NCI-H345 treated with DMSO at 0.1 percent for 48 hours (cell line): ENCODE measurements around the gene PITRM1.

Source experiments
- DNase-seq: peaks from one replicate; lab custom pipeline; 2025; ENCODE audit not compliant: unreplicated experiment; lab: John Stamatoyannopoulos, UW

The PITRM1 gene

GRCh38 chr10:3167611-3168330 is 4.8 kb downstream of the PITRM1 start:
- no peak for DNase-seq

GRCh38 chr10:3166496-3167290 is 5.9 kb downstream of the PITRM1 start:
- no peak for DNase-seq

- no peak for DNase-seq
These were observed 7.4 kb downstream of the PITRM1 start for GRCh38 chr10:3165196-3165595.

GRCh38 chr10:3163879-3164278 is 8.7 kb downstream of the PITRM1 start:
- no peak for DNase-seq

GRCh38 chr10:3162533-3162932 is 10.0 kb downstream of the PITRM1 start:
- DNase-seq, result no peak

DNA sequence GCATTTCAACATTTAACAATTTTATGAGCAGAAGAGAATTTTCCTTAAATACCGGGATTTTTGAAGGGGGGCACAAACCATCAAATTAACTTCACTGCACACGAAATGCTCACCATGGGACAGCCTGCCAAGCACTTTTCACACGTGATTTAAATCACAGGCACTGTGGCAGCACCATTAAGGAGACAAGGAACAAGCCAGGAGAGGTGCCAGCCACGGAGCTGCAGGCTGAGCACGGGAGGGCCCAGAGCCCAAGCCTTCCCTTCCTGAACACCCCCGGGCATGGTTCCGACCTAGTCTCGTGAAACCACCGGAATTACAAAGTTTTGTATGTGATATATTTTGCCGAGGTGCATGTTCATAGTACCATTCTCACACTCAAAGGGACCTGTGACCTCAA is 13.4 kb downstream of the PITRM1 start:
- no peak for DNase-seq

- no peak for DNase-seq
These were observed 17.9 kb downstream of the PITRM1 start for GRCh38 chr10:3154666-3155065.

GRCh38 chr10:3152566-3152935 is 20.0 kb downstream of the PITRM1 start:
- DNase-seq, result no peak

GRCh38 chr10:3151889-3152565 is 20.6 kb downstream of the PITRM1 start:
- DNase-seq, result no peak

- no peak for DNase-seq
These were observed 21.6 kb downstream of the PITRM1 start for GRCh38 chr10:3150961-3151360.

DNA sequence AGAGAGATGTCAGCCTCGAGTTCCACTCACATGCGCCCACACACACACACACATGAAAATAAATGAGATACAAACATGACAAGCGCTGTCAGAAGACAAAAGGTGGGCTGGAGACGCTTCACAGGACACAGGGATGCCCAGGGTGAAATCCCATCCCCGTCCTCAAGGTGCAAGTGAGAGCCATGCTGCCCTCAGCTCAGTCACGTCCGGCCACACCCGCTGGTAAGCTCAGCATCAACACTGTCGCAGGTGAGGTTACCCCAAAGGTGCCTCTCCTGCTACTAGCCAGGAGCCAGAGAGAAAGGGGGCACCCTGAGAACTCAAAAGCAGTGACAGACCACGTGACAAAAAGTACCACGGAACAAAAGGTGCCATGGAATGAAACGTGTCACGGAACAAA is 22.2 kb downstream of the PITRM1 start:
- DNase-seq, result no peak

DNA sequence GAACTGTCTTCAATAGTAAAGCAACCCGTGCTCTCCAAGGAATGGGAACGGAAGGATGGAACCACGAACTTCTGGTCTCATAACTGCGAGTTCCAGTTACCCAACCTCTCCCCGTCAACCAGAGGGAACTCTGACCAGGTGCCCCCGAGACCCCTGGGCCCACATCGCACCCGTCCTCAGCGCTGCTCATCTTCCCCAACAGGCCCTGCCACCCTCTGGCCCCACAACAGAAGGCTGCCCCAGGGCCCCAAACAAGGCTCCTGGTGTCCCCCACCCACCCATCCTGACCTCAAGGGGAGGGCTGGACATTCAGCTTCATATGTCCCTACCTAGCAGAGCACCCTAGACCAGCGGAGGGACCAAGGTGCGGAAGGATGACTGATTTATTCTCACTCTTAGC is 22.7 kb downstream of the PITRM1 start:
- no peak for DNase-seq

GRCh38 chr10:3148994-3149393 is 23.6 kb downstream of the PITRM1 start:
- DNase-seq, result no peak

DNA sequence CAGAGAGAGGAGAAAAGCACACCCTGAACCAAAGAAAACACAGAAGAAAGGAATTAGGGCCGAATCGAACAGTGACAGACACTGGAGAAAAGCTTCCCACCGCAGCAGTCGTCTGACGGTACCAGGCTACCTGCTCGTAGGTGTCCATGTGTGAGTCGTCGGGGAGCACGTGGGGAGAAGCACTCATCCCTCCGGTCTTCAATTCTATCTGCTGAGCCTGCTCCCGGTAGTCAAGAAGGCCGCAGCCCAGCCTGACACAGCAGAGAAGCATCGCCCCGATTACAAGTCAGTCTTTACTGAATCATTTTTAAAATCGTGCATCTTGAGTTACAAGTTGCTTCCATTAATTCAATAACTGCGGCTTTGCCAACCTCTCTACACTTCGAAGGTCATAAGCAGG is 24.5 kb downstream of the PITRM1 start:
- DNase-seq, result no peak

DNA sequence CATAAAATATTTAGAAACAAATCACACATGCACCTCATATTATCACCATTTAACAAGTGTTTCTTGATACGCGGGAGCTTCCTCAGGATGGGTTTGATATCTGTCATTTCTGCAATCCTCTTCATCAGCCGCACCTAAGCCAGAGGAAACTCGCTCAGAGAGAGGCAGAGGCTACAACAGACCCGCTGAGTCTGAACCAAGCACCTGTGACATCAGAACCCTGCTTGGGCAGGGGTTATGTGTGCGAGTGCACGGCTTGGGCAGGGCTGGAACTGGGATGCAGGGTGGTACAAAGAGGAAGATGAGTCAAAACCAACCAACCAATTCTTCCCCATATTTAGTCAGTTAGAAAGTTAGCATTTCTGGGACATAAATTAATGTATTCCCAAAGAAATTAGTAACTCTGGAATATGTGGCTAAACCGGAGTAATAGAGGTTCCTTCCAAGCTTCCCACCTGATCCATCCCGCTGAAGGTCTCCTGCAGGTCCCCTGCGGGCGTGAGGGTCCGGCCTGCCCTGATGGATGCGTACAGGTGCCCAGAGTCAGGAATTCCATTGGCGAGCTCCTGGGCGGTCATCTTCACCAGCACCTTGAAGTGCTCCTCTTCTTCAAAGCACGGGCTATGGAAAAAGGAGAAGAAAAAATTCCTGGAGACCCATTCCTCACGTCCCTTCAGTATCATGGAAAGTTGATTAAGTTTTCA is 25.3 kb downstream of the PITRM1 start:
- no peak for DNase-seq

GRCh38 chr10:3146289-3146688 is 26.3 kb downstream of the PITRM1 start:
- DNase-seq, result no peak

DNA sequence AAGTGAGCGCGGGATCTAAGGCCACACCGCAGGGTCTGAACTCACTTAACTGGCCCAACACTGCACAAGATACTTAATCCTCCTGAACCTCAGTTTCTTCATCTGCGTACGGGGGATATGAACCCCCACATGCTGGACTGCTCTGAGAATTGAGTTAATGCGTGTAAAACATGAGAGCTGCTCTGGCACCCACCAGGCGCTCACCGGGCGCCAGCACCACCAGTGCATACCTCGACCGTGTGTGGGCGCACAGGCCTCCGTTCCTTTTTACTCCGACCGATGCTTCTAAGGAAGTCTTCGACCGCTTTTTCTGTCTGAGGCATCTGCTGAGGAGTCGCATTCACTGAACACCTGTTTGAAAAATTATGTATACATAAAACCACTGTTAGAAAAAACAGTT is 27.2 kb downstream of the PITRM1 start:
- DNase-seq, result no peak

GRCh38 chr10:3143791-3144434 is 28.7 kb downstream of the PITRM1 start:
- DNase-seq, result no peak

- no peak for DNase-seq
These were observed 29.2 kb downstream of the PITRM1 start for GRCh38 chr10:3143366-3143765.

DNA sequence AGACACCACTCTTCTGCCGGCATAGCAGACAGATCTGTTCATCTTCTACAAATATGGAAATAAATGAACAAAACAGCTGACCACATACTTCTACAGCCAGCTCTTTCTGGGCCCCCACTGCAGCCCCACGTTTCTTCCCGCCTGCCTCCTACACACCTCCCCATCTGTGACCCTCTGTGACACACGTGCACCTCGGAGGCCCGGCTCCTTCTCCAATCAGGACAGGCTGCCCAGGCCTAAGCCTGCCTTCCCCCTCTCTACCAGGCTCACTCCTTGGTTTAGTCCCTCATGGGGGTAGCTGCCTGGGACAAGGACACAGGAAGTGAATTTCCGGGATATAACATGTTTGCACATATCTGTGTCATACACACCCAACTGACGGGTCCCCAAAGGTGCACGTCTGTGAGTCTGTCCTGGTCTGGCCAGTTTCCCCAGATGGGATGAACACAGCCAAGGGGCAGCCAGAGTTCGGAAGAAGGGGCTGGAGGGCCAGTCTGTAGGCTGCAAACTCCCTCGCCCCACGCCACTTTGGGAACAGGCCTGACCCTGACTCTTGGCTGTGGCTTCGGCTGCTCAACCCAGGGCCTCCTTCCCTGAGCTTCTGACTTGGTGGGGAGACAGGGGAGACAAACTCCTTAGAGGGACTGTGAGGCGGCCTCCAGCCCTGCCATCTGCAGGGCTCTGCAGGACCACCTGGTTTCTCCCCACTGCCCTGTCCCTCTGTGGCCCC is 30.3 kb downstream of the PITRM1 start:
- no peak for DNase-seq
